Esophagus muscularis mucosa (tissue), 3 donors: ENCODE data around the gene PDGFB.

Experiments used
- POLR2A ChIP-seq: fragments of 450-650 bp; IDR thresholded peaks from one replicate; pipeline ENCODE4 v1.6.1; 2017; ENCODE audit warnings: antibody characterized with exemption, moderate library complexity, mild to moderate bottlenecking, low read depth
- TF ChIP-seq, protein P1 (sequence below), 3 experiments: fragments of 200-600 bp in 2 of 3; fragments of 450-650 bp in 1 of 3; sonication (generic) in 2 of 3; IDR thresholded peaks; one replicate each; pipeline ENCODE4 v1.5.1; 2017 to 2019; ENCODE audit warnings: antibody characterized with exemption in 3 of 3, mild to moderate bottlenecking in 2 of 3, moderate library complexity in 1 of 3

DNA sequence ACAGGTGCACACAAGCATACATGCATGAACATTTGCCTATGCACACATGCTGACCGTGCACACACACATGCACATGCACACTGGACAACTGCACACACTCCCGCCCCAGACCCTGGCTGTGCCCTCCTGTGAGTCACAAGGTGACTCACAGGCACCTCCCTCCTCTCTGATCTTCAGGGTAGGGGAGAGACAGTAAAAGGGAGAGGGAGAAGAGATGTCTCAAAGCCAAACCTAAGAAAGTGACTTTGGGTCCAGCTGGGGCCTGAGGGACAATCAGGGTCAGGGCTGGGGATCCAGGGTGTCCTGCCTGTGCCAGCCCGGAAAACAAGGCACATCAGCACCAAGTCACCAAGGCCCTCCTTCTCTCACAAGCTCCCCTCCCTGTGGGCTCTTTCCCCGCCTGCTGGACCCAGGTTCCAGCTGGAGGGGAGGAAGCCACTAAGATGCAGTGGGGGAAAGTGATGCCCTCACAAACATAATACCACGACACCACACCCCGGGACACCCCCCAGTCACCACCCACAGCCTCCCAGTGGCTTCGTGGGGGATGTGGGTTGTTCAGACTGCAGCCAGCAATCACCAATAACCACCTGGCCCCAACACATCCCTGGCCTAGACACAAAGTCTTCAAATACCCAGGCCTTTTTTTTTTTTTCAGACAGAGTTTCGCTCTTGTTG is 39.3 kb downstream of the PDGFB start:
- no peak for TF ChIP-seq POLR2A
- TF ChIP-seq, protein P1, sequence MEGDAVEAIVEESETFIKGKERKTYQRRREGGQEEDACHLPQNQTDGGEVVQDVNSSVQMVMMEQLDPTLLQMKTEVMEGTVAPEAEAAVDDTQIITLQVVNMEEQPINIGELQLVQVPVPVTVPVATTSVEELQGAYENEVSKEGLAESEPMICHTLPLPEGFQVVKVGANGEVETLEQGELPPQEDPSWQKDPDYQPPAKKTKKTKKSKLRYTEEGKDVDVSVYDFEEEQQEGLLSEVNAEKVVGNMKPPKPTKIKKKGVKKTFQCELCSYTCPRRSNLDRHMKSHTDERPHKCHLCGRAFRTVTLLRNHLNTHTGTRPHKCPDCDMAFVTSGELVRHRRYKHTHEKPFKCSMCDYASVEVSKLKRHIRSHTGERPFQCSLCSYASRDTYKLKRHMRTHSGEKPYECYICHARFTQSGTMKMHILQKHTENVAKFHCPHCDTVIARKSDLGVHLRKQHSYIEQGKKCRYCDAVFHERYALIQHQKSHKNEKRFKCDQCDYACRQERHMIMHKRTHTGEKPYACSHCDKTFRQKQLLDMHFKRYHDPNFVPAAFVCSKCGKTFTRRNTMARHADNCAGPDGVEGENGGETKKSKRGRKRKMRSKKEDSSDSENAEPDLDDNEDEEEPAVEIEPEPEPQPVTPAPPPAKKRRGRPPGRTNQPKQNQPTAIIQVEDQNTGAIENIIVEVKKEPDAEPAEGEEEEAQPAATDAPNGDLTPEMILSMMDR (IDR thresholded peaks at IDR 0.05): no peak
